Measurements from ENCODE around the gene SYNPO.

Gene SYNPO

DNA sequence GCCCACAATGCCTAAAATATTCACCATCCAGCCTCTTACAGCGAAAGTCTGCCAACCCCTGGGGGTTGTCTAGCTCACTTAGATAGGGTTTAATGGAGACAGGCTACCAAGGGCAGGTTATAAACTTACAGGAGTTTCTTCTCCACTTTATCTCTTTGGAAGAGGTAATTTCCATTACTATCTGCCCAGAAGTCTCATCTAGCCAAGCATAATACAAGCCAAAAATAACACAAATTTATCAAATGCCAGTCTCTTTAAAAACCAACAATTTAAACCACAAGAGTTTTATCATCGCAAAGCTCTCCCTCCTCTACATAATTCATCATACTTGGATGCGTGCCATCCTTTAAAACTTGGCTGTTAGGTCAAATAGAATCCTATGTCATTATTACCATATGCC is 54.2 kb downstream of the SYNPO start:
- peak; percentile 32 for DNase-seq (ENCODE audit: low read depth, low spot score)

DNA sequence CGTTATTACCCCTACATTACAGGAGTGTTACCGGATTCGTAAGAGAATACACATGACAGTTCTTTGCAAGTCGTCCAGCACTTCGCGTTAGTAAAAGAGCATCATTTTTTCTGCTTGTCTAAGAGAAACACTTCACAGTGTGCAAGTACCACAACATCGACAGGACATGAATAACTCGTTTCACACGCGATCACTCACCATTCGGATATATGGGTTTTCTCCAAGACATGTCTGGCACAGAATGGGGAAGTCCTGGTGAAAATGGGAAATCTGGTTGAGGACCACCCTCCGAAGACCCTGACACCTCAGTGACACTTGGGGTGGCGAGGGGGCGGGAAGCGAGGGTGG is 59.8 kb downstream of the SYNPO start:
- DNase-seq (ENCODE audit: low read depth, low spot score), result no peak

DNA sequence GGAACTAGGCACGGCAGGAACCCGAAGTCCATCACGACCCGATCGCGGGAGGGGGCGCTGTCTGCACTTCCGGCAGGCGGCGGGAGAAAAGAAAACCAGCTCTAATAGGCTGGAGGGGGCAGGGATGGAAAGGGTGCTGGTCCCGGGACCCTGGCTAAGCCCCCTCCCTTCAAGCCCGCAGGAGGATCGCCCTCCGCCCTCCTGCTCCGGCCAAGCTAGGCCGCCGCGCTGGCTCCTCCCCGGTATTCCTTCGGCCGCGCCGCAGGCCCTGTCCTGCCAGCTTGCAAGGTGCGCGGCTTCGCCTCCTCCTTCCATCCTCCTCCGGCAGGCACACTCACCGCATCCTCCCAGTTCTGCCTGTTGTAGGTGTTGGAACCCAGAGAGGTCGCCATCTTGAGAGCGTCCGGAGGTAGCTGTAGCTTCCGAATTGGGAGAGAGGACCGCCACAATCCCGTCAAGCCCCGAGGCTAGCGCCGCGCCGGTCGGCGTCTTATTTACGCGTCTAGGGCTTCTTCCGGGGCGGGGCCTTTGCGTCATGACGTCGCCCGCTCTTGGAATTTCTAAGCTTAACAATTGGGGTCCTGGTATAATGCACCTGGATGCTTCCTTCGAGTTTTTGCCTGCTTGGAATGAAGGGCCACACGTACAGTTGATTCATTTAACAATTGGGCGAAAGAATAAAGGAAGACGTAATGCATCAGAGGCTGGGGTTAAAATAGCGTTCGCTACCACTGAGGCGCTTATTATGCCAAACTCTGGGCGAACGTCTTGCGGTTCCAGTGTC is 60.3 kb downstream of the SYNPO start, which contains the start of gene RBM22:
RBM22 (minus strand) TSS at position 469 of the 784 bp plus-strand sequence; CDS start at position 392, 77 bp downstream.
- peak; percentile 96 for DNase-seq (ENCODE audit: low read depth, low spot score)

DNA sequence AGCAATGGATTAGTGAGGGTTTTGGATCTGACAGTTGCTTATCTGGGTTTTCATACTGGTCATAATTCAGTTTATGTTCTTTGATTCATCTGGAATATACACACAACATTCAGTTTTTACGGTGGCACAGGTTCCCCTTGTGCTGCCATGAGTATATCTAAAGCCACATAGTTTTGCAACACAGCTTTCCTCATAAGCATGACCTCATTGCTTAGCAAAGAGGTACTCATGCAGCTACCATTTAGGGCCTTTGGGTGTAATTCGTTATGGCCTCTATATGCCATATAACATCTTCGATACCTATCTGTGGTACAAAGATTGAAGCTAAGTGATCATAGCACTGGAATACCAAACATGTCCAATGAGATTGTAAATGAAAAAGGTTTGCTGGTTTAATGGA is 63.3 kb downstream of the SYNPO start:
- DNase-seq (ENCODE audit: low read depth, low spot score), result no peak

DNA sequence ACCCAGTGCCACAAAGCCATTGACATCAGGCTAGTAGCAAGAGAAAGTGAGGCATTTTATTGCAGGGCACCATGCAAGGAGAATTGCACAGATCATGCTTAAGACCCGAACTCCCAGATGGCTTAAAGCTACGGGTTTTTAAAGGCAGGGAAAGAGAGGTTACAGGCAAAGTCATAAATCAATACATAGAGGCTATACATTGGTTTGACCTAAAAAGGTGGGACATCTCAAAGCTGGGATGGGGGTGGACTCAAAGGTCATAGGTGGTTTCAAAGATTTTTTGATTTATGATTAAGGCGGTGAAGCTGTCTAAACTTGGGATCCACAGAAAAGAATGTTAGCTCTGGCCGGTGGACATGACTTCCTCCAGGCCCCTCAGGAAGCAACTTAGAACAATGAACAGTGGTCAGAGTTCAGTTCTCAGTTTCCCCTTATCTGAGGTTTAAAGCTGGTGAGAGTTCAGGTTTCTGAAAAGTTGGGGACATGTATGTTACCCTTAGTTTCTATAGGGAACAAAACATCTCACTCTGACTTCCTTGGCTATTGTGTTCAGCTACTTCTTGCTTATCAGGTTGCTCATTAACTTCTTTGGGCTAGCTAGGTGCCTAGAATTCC is 66.4 kb downstream of the SYNPO start:
- no peak for DNase-seq (ENCODE audit: low read depth, low spot score)
